ENCODE data around the gene FBXW12. TPM values are rescaled to one million over a fixed set of nuclear protein-coding genes. Genes with fewer than 3 reads are reported as not detected.

Gene FBXW12
- total and polyA plus RNA-seq, 2 of the 8 experiments (the other 6 are each of a cell fraction or from before 2014, with no cell fraction given), result 0.35 to 0.85 TPM

DNA sequence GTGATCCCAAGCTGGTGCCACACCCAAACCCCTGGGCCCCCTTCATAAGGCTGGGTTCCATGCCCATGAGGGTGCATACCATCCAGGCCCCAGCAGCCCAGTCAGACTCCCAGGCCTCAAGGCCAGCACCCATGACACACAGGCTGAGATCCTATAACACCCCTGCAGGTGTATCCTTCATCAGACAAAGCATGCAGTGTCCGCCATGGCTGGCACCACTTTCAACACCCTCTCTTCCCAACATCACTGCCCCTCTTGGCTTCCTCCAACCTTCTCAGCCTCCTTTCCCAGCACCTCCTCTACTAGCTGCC, 64.4 kb downstream of the FBXW12 start:
- Histone ChIP-seq H4K5ac (ENCODE audit: insufficient read length, low read depth, low read length) (no peak overlapping the region), H3K36me3 (ENCODE audit: control insufficient read depth in 2 of 4, insufficient read depth in 4 of 4, low read length in 3 of 4) (peaks cover 4 to 28% (median 13%) of the 10 kb centered on the region in 4 experiments; a peak in 6 of 8 replicates), H3K4me1 (replicated peaks in 1 of 4; ENCODE audit: control insufficient read depth in 3 of 4, insufficient read depth in 4 of 4, low read length in 3 of 4) (peaks cover 0 to 8% (median 3%) of the 10 kb centered on the region in 4 experiments; a peak in 4 of 7 replicates), H3K79me1 (ENCODE audit: low read depth, low read length) (peaks cover 3% of the 10 kb centered on the region; the same call in 1 of the 2 replicates), H4K91ac (replicated peaks; ENCODE audit: insufficient read length, low read length) (no peak overlapping the region), H2BK20ac (ENCODE audit: low read length) (no peak overlapping the region), H3K18ac (ENCODE audit: extremely low read depth, low read length) (no peak overlapping the region), H3K23ac (ENCODE audit: insufficient read length) (no peak overlapping the region), H2BK15ac (ENCODE audit: low read length) (no peak overlapping the region), H3K27ac (ENCODE audit: low read depth, low read length) (no peak overlapping the region), H3K9ac (replicated peaks in 1 of 4; ENCODE audit: extremely low read depth in 1 of 4, low read depth in 3 of 4, low read length in 3 of 4) (no peak overlapping the region), H3K79me2 (ENCODE audit: control insufficient read depth in 1 of 2, insufficient read depth in 2 of 2, low read length in 2 of 2) (peaks cover 5 to 37% of the 10 kb centered on the region in 2 experiments; a peak in 3 of 4 replicates), H2BK120ac (replicated peaks; ENCODE audit: low read depth, low read length) (no peak overlapping the region), H2AFZ (ENCODE audit: low read length) (no peak overlapping the region), H3K9me3 (ENCODE audit: insufficient read depth in 2 of 2, low read depth in 1 of 2, low read length in 1 of 2) (no peaks in the 10 kb centered on the region), H3K56ac (replicated peaks; ENCODE audit: insufficient read length, low read depth, low read length) (no peak overlapping the region), H3K14ac (ENCODE audit: insufficient read length) (no peak overlapping the region), H2AK5ac (ENCODE audit: low read depth, low read length) (no peak overlapping the region), H4K20me1 (replicated peaks in 1 of 2; ENCODE audit: control insufficient read depth in 1 of 2, insufficient read depth in 2 of 2, low read length in 2 of 2) (peaks cover 0 to 5% of the 10 kb centered on the region in 2 experiments), H3K4me3 (ENCODE audit: extremely low read depth in 1 of 4, insufficient read depth in 2 of 4, low read depth in 3 of 4, low read length in 4 of 4) (no peak overlapping the region), H3K23me2 (ENCODE audit: low read depth, low read length) (peaks cover 3% of the 10 kb centered on the region; the same call in 1 of the 2 replicates), H2BK5ac (ENCODE audit: low read depth, low read length) (no peak overlapping the region), H4K8ac (ENCODE audit: extremely low read depth, insufficient read depth, low read length) (no peak overlapping the region), H3K4ac (replicated peaks; ENCODE audit: insufficient read length, low read depth, low read length) (no peak overlapping the region), H2BK12ac (ENCODE audit: low read depth, low read length) (no peak overlapping the region), H3K27me3 (replicated peaks in 1 of 4; ENCODE audit: control insufficient read depth in 3 of 4, extremely low read depth in 1 of 4, insufficient read depth in 3 of 4, low read length in 3 of 4) (no peaks in the 10 kb centered on the region), H3K4me2 (ENCODE audit: insufficient read depth in 1 of 2, low read depth in 2 of 2, low read length in 2 of 2) (no peak overlapping the region)
- WGBS, 2 experiments (ENCODE audit: extremely low coverage in 1 of 2, insufficient coverage in 1 of 2, insufficient read length in 1 of 2, insufficient replicate concordance in 2 of 2, low coverage in 1 of 2, low lambda C conversion rate in 2 of 2, missing lambda C conversion rate in 1 of 2), result 37% methylated on average over 1 of the region's 1 CpG; no CpG with 5 or more reads in 1 of the 2 experiments
- FAIRE-seq, result no peak
- TF ChIP-seq RNF2 (IDR thresholded peaks at IDR 0.05; ENCODE audit: borderline replicate concordance, low read depth, low read length, missing control alignments, poor library complexity, severe bottlenecking) (no peak), CEBPB (IDR thresholded peaks at IDR 0.05; ENCODE audit: low read depth, low read length) (no peak), POLR2AphosphoS5 (IDR thresholded peaks at IDR 0.05; ENCODE audit: low read depth, low read length) (0 out of 2 replicates have a peak, but pooled peaks have one; percentile 4), FOSL1 (IDR thresholded peaks at IDR 0.05; ENCODE audit: insufficient read depth, low read depth, low read length) (no peak)
- ChIA-PET CTCF (ENCODE audit: partially characterized antibody) (interaction anchor here (0.5 to 7.7 kb wide), 91 partner anchors 9 to 670 kb away, joined by 3 to 220 read pairs (median 5); partner anchors contain the start of genes ATRIP and SLC26A6), POLR2A (ENCODE audit: partially characterized antibody) (interaction anchor here (0.6 to 31.5 kb wide), 25 partner anchors 7 to 249 kb away, joined by 3 to 650 read pairs (median 4); partner anchors contain the start of genes ATRIP, CCDC51, CDC25A and SHISA5)
- DNase-seq (ENCODE audit: low read depth in 1 of 2, low spot score in 2 of 2), result no peak

All from H1 (cell line).